PC-3 (cell line): ENCODE data around the gene SFXN1. TPM values are rescaled to one million over a fixed set of nuclear protein-coding genes. Genes with fewer than 3 reads are reported as not detected.

Source experiments
- ATAC-seq: fragments of 200-7000 bp; cut with Tn5 transposase; 2 replicates; pipeline ENCODE4 v1.9.1; 2020; ENCODE audit warnings: mild to moderate bottlenecking, moderate library complexity
- BruUV-seq: library from RNA; stranded (reverse); fragments of 400-500 nt; replicated peaks from 2 replicates; lab custom pipeline; 2021; lab: Mats Ljungman, UMichigan
- CTCF ChIA-PET: fragments of 300-600 bp; sonication (Branson Sonifier 250); formaldehyde crosslinking; loops from one replicate; lab custom pipeline; 2022; ENCODE audit warnings: antibody characterized with exemption; lab: Charles Lee
- POLR2A ChIA-PET: fragments of 300-600 bp; sonication (Branson Sonifier 250); formaldehyde crosslinking; loops from one replicate; lab custom pipeline; 2022; ENCODE audit warnings: antibody characterized with exemption; ENCODE audit not compliant: unreplicated experiment; lab: Charles Lee
- DNase-seq: peaks from one replicate; pipeline ENCODE4 v3.0.0-alpha.2; 2015
- H2AFZ ChIP-seq: fragments of 300-600 bp; sonication (generic); 2 replicates; pipeline ENCODE4 v1.6.0; 2016; ENCODE audit warnings: antibody characterized with exemption, low read length
- H3F3A ChIP-seq: fragments of 300-600 bp; sonication (generic); one replicate; pipeline ENCODE4 v1.6.0; 2017; ENCODE audit warnings: antibody characterized with exemption, low read length, control low read depth, mild to moderate bottlenecking; ENCODE audit not compliant: unreplicated experiment
- H3K27ac ChIP-seq: fragments of 300-600 bp; sonication (generic); 2 replicates; pipeline ENCODE4 v1.5.1; 2016; ENCODE audit warnings: mild to moderate bottlenecking, low read length
- H3K27me3 ChIP-seq: fragments of 300-600 bp; sonication (generic); 2 replicates; pipeline ENCODE4 v1.6.1; 2016; ENCODE audit warnings: low read length, mixed read lengths
- H3K36me3 ChIP-seq: fragments of 300-600 bp; sonication (generic); 2 replicates; pipeline ENCODE4 v1.6.1; 2016; ENCODE audit warnings: low read depth, mixed run types, low read length, mixed read lengths
- H3K4me1 ChIP-seq: fragments of 300-600 bp; sonication (generic); 2 replicates; pipeline ENCODE4 v1.5.1; 2016; ENCODE audit warnings: low read length; ENCODE audit not compliant: insufficient read depth
- H3K4me2 ChIP-seq: fragments of 300-600 bp; sonication (generic); 2 replicates; pipeline ENCODE4 v1.6.0; 2016; ENCODE audit warnings: low read length
- H3K4me3 ChIP-seq: fragments of 300-600 bp; sonication (generic); 2 replicates; pipeline ENCODE4 v1.5.1; 2016; ENCODE audit warnings: mild to moderate bottlenecking, low read length, mixed read lengths
- H3K79me2 ChIP-seq: fragments of 300-600 bp; sonication (generic); 2 replicates; pipeline ENCODE4 v1.6.1; 2017; ENCODE audit warnings: low read length, mixed read lengths
- H3K9ac ChIP-seq: fragments of 300-600 bp; sonication (generic); 2 replicates; pipeline ENCODE4 v1.6.0; 2016; ENCODE audit warnings: mild to moderate bottlenecking, low read length
- H3K9me2 ChIP-seq: fragments of 300-600 bp; sonication (generic); replicated peaks from 2 replicates; pipeline ENCODE4 v1.6.1; 2016; ENCODE audit warnings: mixed run types, low read length, mixed read lengths
- H3K9me3 ChIP-seq: fragments of 300-600 bp; sonication (generic); 2 replicates; pipeline ENCODE4 v1.6.1; 2016; ENCODE audit warnings: low read length, mixed read lengths
- H4K20me1 ChIP-seq: fragments of 300-600 bp; sonication (generic); 2 replicates; pipeline ENCODE4 v1.6.1; 2016; ENCODE audit warnings: low read length, mixed read lengths
- EZH2 ChIP-seq: fragments of 300-600 bp; sonication (generic); IDR thresholded peaks from one replicate; pipeline ENCODE4 v1.6.1; 2017; ENCODE audit warnings: antibody characterized with exemption, mild to moderate bottlenecking, low read length; ENCODE audit not compliant: unreplicated experiment
- EZH2phosphoT487 ChIP-seq: fragments of 300-600 bp; sonication (generic); IDR thresholded peaks from 2 replicates; pipeline ENCODE4 v1.6.1; 2018; ENCODE audit warnings: mild to moderate bottlenecking, antibody characterized with exemption, low read length, borderline replicate concordance
- intact Hi-C: fragments of 100-400 bp; cut with micrococcal nuclease; formaldehyde crosslinking; loops from 2 replicates; pipeline ENCODE4 v1.9.0; 2023
- total RNA-seq: library from RNA; depleted of rRNA; stranded (reverse); fragments of >200 nt; gene quantifications from 2 replicates; pipeline ENCODE4 v1.2.3, GENCODE V29; 2014
- TF ChIP-seq, protein P1 (sequence below): fragments of 300-600 bp; sonication (generic); conservative IDR thresholded peaks from 2 replicates; pipeline ENCODE4 v1.5.1; 2017; ENCODE audit warnings: antibody characterized with exemption, low read depth, mild to moderate bottlenecking, low read length

SFXN1 gene
- total RNA-seq, 1 experiment from 2014 or later: 46.5 TPM

DNA sequence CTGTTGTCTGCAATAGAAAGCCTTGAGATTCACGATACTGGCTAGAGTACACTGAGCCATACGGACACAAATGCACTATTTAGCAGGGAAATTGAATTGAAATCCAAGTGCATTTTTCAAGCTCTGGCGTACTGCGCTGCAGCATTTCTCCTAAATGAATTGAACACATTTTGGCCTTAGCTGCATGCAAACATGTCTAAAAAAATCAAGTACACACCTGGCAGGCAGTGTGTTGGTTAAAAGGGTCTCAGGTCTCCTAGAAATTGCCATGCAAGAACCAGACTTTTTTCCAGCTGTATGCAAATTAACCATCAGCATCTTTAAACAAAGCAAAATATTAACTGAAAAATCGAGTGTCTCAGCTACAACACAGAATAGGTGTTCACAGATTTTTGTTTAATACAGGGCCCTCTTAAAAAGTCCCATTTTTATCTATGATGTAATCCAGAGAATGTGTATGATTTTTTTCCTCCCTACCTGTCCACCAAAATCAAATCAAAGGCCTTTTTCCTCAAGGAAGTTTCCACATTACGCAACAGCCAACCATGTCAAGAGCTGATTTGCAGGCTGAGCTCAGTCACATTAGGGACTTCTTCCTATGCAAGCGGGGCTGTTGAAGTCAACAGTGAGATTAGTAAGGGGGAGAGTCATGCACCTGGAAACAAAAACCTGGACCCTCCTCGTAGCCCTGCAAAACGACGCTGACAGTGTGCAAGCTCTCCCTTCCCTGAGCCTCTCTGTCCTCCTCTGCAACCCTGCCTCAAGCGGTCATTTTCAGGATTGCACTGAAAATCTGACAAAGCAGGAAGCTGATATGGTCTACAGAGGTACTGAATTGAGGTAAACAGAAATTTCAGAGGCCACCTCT is 14.1 kb upstream of the SFXN1 start:
- peak; percentile 90 for ATAC-seq
- H4K20me1 ChIP-seq: no peaks in the 10 kb centered on the region
- H3K4me2 ChIP-seq: no peak overlapping the region
- H3K4me3 ChIP-seq: no peak overlapping the region
- CTCF ChIA-PET: interaction anchor here (0.9 kb wide), 1 partner anchor 266 kb away, joined by 3 read pairs; no protein-coding TSS in a partner anchor
- no peaks in the 10 kb centered on the region for H3K9me3 ChIP-seq
- TF ChIP-seq, protein P1, sequence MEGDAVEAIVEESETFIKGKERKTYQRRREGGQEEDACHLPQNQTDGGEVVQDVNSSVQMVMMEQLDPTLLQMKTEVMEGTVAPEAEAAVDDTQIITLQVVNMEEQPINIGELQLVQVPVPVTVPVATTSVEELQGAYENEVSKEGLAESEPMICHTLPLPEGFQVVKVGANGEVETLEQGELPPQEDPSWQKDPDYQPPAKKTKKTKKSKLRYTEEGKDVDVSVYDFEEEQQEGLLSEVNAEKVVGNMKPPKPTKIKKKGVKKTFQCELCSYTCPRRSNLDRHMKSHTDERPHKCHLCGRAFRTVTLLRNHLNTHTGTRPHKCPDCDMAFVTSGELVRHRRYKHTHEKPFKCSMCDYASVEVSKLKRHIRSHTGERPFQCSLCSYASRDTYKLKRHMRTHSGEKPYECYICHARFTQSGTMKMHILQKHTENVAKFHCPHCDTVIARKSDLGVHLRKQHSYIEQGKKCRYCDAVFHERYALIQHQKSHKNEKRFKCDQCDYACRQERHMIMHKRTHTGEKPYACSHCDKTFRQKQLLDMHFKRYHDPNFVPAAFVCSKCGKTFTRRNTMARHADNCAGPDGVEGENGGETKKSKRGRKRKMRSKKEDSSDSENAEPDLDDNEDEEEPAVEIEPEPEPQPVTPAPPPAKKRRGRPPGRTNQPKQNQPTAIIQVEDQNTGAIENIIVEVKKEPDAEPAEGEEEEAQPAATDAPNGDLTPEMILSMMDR: peak; percentile 61
- no peak for TF ChIP-seq EZH2phosphoT487
- no peaks in the 10 kb centered on the region for H3K9me2 ChIP-seq
- H3K27ac ChIP-seq: no peak overlapping the region
- POLR2A ChIA-PET: no interaction called here
- intact Hi-C loops: no loop called here
- peak; percentile 71 for DNase-seq
- H3K4me1 ChIP-seq: no peaks in the 10 kb centered on the region
- H3K36me3 ChIP-seq: no peaks in the 10 kb centered on the region
- H3F3A ChIP-seq: no peaks in the 10 kb centered on the region
- no TSS peak for BruUV-seq
- H3K9ac ChIP-seq: no peak overlapping the region
- H3K27me3 ChIP-seq: peaks cover 29% of the 10 kb centered on the region
- no peaks in the 10 kb centered on the region for H3K79me2 ChIP-seq
- no peak overlapping the region for H2AFZ ChIP-seq

DNA sequence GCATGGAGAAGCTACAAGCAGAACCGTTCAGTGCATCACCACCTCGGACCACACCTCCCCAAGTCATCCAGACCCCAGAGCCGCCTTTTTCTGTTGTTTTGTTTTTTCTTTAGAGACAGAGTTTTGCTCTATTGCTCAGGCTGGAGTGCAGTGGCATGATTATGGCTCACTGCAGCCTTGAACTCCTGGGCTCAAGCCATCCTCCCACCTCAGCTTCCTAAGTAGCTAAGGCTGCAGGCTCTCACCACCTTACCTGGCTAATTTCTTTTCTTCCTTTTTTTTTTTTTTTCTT is 13.5 kb upstream of the SFXN1 start:
- DNase-seq (no peak), ATAC-seq (no peak)
- Histone ChIP-seq H3K4me2 (no peak overlapping the region), H4K20me1 (no peaks in the 10 kb centered on the region), H3K9ac (no peak overlapping the region), H3K27ac (no peak overlapping the region), H3F3A (no peaks in the 10 kb centered on the region), H3K79me2 (no peaks in the 10 kb centered on the region), H3K27me3 (peaks cover 29% of the 10 kb centered on the region), H3K9me2 (no peaks in the 10 kb centered on the region), H2AFZ (no peak overlapping the region), H3K9me3 (no peaks in the 10 kb centered on the region), H3K4me3 (no peak overlapping the region), H3K4me1 (no peaks in the 10 kb centered on the region), H3K36me3 (no peaks in the 10 kb centered on the region)
- TF ChIP-seq, protein P1: no peak
- TF ChIP-seq EZH2 (no peak), EZH2phosphoT487 (no peak)
- CTCF ChIA-PET: interaction anchor here (0.9 kb wide), 1 partner anchor 265 kb away, joined by 3 read pairs; no protein-coding TSS in a partner anchor
- no TSS peak for BruUV-seq
- intact Hi-C loops: no loop called here
- POLR2A ChIA-PET: no interaction called here

DNA sequence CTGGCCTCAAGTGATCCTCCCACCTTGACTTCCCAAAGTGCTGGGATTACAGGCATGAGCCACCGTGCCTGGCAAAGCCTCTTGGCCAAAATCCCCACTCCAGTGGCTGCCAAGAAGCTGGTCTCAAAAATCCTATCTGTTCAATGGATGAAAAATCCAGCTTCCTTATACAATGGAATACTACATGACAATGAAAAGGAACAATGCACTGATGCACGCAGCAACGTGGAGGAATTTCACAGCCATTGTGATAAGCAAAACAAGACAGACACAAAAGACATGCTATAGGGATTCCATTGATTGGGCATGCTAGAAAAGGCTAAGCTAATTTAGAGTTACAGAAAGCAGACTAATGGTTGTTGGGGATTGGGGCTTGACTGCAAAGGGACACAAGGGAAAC is 13.1 kb upstream of the SFXN1 start:
- CTCF ChIA-PET: interaction anchor here (0.9 kb wide), 1 partner anchor 265 kb away, joined by 3 read pairs; no protein-coding TSS in a partner anchor
- Histone ChIP-seq H4K20me1 (no peaks in the 10 kb centered on the region), H3F3A (no peaks in the 10 kb centered on the region), H3K4me2 (no peak overlapping the region), H3K27me3 (peaks cover 29% of the 10 kb centered on the region), H3K9ac (no peak overlapping the region), H3K36me3 (no peaks in the 10 kb centered on the region), H3K4me3 (no peak overlapping the region), H3K9me2 (no peaks in the 10 kb centered on the region), H3K9me3 (no peaks in the 10 kb centered on the region), H3K27ac (no peak overlapping the region), H3K79me2 (no peaks in the 10 kb centered on the region), H2AFZ (no peak overlapping the region), H3K4me1 (no peaks in the 10 kb centered on the region)
- DNase-seq (no peak), ATAC-seq (no peak)
- TF ChIP-seq EZH2: no peak
- TF ChIP-seq, protein P1: no peak
- TF ChIP-seq EZH2phosphoT487: no peak
- POLR2A ChIA-PET: no interaction called here
- intact Hi-C loops: no loop called here
- no TSS peak for BruUV-seq
